Upper lobe of left lung (tissue), 4 donors: Measurements from ENCODE around the gene ACBD6.

Source experiments
- EP300 ChIP-seq, 4 donors: sonication (generic); formaldehyde crosslinking; IDR thresholded peaks; one replicate each; pipeline ENCODE4 v1.5.1; 2017; ENCODE audit warnings: antibody characterized with exemption in 4 of 4, control low read depth in 2 of 4
- POLR2A ChIP-seq, 4 donors: fragments of 450-650 bp; IDR thresholded peaks; one replicate each; pipeline ENCODE4 v1.5.1; 2016 to 2017; ENCODE audit warnings: antibody characterized with exemption in 4 of 4, mild to moderate bottlenecking in 2 of 4
- TF ChIP-seq, protein P1 (sequence below), 6 experiments: fragments of 450-650 bp in 4 of 6; fragments of 200-600 bp in 2 of 6; sonication (generic) in 2 of 6; IDR thresholded peaks; one replicate each; pipeline ENCODE4 v1.5.1; 2016 to 2019; ENCODE audit warnings: antibody characterized with exemption in 6 of 6

GRCh38 chr1:180243517-180244221, 258.7 kb downstream of the ACBD6 start:
- TF ChIP-seq, protein P1, sequence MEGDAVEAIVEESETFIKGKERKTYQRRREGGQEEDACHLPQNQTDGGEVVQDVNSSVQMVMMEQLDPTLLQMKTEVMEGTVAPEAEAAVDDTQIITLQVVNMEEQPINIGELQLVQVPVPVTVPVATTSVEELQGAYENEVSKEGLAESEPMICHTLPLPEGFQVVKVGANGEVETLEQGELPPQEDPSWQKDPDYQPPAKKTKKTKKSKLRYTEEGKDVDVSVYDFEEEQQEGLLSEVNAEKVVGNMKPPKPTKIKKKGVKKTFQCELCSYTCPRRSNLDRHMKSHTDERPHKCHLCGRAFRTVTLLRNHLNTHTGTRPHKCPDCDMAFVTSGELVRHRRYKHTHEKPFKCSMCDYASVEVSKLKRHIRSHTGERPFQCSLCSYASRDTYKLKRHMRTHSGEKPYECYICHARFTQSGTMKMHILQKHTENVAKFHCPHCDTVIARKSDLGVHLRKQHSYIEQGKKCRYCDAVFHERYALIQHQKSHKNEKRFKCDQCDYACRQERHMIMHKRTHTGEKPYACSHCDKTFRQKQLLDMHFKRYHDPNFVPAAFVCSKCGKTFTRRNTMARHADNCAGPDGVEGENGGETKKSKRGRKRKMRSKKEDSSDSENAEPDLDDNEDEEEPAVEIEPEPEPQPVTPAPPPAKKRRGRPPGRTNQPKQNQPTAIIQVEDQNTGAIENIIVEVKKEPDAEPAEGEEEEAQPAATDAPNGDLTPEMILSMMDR (IDR thresholded peaks at IDR 0.05) = no peak
- TF ChIP-seq EP300 (IDR thresholded peaks at IDR 0.05) = no peak
- no peak for TF ChIP-seq POLR2A (IDR thresholded peaks at IDR 0.05)
